ENCODE data around the gene CREBL2.

GRCh38 chr12:12614342-12614741 lies 2.7 kb downstream of the CREBL2 start:
- TF ChIP-seq CTCF (IDR thresholded peaks at IDR 0.05) (no peak), EZH2 (IDR thresholded peaks at IDR 0.05; ENCODE audit: borderline replicate concordance, insufficient read depth, low read depth, low read length, poor library complexity, severe bottlenecking) (no peak)
